GM18867 (cell line): ENCODE data around the gene MAGI1.
A peak's percentile ranks its signal among the peaks of the same experiment; 100 is the strongest.

Experiments used
- ATAC-seq: cut with Tn5 transposase; IDR thresholded peaks from one replicate; pipeline ENCODE4 v1.9.1; 2021; ENCODE audit warnings: mild to moderate bottlenecking, moderate library complexity; ENCODE audit not compliant: unreplicated experiment

The MAGI1 gene

DNA sequence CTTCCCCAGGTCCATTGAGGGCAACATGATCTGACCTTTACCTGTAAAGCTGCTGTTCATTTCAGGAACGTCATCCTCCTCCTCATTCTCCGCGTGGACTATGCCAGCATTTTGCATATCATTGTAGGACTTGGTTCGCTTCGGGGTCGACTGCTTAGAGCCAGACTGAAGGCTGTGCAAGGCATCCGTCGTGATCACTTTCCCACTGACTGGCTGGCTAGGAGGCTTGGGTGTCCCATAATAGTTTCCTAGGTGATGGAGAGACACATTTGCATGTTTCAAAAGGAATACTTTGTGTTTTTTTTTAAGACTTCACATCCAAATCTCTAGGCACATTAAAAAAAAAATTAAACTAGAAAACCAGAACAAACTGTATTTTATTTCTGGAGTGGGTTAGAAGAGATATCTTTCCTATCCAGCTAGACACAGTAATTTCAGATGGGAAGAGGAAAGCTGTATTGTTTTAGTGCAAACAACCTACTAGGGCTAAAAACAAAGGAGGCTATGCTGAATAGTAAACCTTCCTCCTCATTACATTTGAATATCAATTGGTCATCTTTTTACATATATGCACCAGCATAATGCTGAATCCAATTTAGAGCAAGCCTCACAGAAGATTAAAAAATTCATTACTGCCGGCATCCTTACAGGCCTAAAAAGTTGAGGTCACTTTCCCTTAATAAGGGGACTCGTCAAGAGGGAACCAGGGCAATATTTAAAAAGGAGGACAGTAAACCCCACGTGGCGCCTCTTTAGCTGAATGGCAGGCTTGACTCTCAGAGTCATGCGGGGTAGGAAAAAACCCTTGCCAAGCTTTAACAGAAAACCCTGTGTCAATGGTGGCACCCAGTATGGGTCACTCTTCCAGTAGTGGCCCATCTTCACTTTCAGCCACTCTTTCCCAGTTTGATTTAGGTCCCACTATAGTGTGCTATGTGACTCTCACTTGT lies 559.9 kb downstream of the MAGI1 start:
- no peak for ATAC-seq

DNA sequence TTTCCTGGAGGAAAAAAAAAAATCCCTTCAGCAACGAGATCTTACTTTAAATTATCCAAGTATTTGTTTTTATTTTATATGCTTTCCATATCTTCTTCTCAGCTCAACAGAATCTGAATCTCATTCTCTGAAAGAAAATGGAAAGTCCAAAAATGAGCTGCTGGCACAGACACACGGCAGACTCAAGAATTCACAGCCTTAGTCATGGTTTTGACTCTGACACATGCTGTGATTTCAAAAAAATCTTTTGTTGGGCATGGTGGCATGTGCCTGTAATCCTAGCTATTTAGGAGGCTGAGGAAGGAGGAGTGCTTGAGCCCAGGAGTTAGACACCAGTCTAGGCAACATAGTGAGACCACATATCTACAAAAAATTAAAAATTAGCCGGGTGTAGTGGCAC lies 565.0 kb downstream of the MAGI1 start:
- ATAC-seq, result no peak

DNA sequence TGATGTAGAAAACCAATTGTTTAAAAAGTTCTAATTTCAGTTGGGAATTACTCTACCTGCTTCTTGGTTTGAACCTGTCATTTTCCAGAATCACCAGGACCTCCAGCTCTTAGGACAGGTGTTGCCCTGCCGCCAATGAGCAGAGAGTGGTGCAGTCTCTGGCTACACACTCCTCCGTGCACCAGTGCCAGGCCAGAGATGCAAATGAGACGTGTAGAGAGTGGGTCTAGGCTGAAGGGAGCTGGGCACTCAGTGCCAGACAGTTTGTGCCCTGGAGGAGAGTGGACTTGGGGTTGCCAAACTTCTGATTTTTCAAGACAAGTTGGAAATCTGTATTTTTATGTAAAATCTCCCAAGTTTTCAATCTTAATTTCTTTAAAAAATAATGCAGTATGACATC lies 566.2 kb downstream of the MAGI1 start:
- no peak for ATAC-seq

DNA sequence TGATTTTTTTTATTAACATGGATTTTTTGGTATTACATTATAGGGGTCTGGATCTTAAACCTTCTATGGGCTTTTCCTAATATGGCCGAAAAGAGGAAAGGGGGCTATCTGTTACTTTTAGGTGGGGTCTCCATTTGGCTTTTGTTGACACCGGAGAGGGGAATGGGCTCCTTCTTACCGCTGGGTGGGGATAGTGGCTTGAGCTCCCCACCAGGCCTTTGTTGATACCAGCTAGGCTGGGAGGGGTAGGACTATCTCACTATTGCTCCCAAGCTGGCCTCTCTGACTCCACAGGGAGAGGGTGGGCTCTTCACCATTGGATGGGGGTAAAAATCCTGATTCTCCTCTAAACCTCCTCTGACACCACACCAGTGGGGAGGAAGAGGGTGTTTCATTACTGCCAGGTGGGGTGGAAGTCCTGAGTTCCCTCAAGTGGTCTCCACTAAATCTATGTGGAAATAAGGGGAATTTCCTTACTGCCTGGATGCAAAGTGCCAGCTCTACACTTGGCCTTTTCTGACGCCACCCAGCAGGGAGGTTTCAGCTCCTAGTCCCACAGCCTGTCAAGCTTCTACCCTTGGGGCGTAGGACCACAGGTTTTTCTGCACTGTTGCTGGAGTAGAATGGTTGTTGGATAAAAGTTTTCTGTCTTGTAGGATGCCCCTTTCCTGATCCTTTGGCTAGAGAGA lies 572.3 kb downstream of the MAGI1 start:
- no peak for ATAC-seq

DNA sequence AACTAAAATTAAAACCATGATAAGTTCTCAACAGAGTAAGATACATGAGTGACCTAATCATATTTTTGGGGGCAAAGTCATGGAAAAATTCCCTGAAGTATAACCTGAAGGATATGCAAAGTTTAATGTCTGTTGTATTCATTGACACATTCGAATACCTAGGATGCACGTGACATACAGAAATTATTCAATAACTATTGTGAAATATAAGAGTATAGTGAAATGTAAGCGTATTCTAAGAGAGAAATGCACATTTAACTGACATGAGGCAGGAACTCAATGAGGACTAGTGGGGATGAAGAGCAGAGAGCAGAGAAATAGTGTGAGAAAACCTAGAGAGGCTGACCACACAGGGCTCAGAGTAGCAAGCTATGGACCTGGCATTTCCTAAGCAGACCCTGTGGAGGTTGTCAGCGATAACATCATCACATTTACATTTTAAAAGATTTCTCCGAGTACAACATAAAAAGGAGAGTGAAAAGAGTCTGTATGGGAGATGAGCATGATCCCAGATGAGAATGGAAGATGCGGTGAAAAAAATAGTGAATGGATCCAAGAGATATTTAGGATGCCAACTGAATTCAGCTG lies 588.8 kb downstream of the MAGI1 start:
- no peak for ATAC-seq

DNA sequence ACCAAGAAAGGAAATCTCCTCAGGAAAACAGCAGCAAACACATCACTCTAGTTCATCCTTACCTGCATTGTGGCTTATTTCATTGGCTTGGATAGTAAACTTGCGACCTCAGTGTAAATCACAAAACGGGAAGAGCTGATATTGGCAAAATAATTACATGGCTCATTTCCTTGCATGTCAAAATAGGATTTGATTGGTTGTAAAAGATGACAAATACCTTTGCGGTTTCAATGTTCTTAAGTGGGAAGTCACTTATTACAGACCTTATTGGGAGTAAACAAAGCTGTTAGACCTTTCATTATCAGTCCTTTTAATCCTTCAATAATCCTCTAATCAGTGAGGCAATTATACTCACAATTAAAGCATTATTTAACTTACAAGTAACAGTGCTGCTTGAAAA lies 590.6 kb downstream of the MAGI1 start:
- ATAC-seq, result no peak

DNA sequence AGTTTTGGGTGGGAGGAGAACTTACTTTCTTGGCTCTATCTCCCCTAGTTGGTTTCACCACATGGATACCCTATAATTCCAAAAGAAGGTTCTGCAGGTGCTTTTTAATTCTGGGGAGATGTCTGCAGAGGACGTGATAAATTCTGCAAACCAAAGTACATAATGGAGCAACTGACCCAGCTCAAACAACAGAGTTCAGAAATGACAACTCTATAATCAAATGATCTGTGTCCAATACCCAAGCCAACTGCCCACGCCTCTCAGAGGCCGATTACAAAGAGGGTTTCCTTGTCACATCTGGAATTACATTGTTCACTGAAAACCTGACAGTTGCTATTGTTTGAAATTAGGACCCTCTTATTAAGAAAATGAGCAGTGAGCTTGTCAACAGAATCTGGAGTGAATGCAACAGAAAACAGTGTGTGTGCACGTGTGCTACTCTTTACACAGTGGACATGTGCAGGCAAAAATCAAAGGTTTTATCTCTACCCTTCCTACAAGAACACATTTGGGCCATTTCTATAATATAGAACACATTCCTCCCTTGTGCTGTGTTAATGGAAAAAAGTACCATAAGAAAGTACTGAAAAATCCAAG lies 593.0 kb downstream of the MAGI1 start:
- ATAC-seq, result no peak

DNA sequence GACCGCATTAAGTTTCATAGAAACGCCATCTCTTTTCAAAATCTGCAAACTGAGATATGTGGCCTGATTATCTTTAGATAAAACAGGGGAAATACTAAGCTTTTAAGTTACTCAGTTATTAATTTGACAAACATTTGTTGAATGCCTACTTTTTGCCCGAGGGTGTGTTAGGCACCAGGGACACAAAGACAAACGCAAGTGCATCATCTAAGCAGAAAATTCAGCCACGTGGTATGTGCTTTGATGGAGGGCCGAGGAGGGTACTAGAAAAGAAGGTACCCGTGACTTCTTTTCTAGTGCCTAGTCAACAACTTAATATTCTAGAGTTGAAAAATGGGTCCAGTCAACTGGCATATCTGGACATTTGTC lies 594.3 kb downstream of the MAGI1 start:
- no peak for ATAC-seq

DNA sequence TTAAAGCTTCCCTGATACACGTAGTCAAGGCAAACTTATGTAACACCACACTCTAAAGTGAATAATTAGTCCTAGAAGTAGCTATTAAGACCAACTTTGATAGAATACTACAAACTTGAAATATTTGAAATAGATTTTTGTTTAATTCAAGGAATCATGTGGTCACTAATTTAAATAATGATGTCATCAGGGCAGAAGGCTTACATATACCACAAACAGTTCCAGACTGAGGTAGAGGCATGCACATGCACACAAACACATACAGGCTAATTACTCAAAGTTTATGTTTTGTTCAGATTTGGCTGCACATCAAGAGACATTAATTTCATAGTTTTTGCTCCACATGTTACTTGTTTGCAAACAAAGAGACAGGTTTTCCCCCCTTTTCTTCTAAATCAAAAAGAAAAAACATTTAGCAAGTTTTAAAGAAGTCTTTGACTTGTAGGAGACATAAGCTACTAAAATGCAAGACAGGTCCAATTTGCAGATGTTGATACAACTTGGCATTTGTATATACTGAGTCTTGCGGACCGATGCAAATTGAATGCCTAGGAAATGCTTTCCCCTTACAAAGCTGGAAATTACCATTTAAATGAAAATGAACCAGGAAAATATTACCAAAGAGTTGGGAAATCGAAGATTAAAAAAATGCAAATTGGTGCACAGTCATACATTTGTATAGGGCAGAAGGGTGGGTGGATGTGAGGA lies 594.8 kb downstream of the MAGI1 start:
- ATAC-seq, result no peak

DNA sequence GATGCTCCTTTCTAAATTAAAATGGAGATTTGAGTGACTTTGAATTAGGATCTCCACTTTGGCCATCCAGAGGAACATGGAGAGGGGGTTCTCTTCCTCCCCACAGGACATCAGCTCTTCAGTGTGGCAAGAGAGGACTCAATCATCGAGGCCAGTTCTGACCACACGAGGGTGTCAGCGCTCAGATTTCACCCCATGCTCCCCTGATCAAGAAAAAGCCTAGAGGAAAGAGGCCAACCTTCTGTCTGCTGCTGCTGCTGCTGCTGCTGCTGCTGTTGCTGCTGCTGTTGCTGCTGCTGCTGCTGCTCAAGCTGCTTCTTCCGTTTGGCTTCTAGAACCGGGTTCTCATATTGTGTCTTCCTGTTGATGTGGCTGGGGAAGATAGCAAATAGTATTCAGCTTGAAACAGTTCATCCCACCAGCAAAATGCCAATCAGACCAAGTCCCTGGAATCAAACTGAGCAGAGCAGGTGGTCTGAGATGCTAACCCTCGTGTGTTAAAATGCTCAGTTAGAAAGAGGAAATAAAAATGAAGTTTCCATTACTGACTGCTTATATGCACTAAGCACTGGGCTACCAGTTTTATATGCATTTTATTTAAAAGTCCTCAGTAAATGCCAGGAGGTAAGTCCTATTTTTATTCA lies 599.0 kb downstream of the MAGI1 start:
- ATAC-seq, result peak; percentile 51

DNA sequence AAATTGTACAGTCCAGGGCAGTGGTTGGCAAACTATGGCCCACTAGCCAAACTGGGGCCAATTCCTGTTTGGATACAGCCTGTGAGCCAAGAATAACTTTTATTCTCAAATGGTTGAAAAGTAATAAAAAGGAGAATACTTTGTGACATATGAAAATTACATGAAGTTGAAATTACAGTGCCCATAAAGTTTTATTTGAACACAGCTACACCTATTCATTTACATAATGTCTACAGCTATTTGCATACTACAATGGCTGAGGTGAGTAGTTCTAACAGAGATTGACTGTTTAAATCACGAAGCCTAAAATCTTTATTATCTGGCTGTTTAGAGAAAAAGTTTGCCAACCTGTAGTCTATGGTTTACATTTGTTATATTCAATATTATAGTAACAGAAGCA lies 600.1 kb downstream of the MAGI1 start:
- ATAC-seq, result no peak

DNA sequence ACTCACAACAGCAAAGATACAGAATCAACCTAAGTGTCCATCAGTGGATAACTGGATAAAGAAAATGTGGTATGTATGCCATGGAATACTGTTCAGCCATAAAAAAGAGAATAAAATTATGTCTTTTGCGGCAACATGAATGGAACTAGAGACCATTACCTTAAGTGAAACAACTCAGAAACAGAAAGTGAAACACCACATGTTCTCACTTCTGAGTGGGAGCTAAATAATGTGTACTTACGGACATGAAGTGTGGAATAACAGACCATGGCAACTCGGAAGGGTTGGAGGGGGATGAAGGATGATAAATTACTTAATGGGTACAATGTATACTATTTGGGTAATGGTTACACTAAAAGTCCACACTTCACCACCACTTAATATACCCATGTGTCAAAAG lies 600.6 kb downstream of the MAGI1 start:
- ATAC-seq, result peak; percentile 63

DNA sequence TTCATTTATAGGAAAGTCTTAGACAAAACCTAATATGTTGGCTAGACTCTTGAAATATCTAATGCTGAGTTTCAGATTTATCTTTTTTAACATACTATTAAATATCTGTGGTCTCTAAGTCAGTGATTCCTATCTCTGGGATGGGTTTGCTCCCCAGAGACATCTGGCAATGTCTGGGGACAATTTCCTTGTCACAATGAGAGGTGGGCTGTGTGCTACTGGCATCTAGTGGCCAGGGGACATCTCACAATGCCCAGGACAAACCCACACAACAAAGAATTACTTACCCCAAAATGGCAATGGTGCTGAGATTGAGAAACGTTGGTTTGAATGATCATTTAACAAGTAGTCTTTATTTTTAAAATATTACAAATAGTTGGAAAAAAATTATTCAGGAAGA lies 602.1 kb downstream of the MAGI1 start:
- ATAC-seq, result no peak

DNA sequence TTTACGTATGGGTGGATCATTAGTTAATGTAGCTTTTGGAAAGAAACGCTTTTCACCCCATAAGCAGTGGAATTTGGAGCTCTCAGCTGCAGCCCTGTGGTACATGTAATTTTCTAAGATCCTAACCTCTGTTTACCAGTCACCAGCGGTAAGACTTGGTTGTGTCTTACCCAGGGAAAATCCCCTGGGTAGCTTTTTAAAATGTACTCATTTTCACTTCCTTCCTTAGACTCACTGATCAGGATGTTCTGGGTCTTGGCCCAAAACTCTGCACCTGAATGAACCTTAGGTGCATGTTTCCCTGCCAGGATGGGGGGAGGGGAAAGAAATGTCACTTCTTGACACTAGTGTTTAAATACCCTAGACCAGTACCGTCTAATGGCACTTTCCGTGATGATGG lies 605.2 kb downstream of the MAGI1 start:
- no peak for ATAC-seq

DNA sequence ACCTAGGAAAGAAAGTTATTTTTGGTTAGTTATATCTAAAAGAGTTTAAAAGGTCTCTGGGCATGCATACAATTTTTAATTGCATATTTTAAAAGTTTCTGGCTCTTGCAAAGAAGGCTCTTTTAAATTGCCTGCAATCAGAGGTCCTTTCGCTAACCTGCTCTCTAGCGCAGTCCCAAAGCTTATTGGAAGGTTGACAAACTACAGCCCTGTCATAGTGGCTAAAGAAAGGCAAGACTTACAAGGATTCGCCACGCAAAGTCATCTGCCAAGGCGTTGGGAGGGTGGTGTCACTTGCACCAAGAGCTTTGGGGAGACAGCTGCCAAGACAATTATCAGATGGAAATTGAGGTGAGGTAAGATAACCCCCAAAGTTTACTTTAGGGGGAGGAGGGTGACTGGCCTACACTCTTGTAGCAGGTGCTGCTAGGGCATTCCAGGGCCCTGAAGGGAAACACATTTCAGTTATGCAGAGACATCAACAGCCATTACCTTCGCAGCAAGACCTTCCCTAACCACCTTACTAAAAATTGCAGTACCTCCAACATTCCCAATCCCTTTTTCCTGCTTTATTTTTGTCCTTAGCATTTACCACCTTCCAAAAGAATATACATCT lies 606.2 kb downstream of the MAGI1 start:
- ATAC-seq, result no peak

DNA sequence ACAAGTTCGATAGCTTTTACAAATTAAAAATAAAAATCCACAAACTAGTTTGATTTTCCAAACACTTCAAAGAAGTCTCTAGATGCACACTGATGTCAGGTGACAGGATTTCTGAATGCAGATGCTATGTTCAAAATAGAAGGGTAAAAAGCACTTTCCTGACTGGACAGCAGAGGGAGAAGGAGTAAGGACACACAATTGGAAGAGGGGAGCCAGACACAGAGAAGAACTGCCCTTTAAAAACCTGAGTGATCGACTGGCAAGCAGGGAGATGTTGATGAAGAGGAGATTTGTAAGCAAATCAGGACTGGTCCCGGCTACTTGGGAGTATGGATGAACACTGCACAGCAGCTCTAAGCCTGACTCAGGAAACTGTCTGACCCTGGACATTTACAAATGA lies 612.8 kb downstream of the MAGI1 start:
- ATAC-seq, result no peak

DNA sequence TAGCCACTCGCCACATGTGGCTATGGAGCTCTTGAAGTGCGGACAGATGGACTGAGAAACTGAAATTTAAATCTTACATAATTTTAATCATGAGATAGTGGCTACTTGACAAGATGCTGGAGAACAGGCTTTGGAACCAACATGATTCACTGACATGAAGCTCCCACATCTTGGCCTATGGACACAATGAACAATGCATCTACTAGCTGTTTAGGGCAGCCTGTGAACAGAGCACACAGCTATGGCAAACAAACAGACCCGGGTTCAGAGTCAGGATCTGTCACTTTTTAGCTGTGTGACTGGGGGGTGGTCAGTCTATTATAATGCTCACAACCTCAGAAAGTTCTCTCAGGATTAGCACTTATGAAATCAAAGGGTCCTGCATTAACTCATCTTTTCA lies 616.6 kb downstream of the MAGI1 start:
- ATAC-seq, result no peak

DNA sequence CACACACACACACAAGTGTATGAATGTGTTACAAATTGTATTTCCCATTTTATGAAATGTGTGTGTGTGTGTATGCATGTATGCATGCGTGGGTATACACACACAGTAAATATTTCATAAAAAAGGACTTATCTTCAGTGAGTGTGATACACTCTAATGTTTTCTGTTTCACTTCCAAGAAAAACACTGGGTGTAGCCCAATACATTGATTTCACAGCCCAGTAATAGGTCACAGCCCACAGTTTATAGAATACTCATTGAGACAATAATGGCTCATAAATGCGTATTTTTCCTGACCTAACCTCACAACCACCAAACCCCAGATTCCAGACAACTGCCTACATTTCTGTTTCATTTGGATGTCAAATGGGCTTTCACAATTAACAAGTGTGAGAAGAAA lies 619.5 kb downstream of the MAGI1 start:
- no peak for ATAC-seq

DNA sequence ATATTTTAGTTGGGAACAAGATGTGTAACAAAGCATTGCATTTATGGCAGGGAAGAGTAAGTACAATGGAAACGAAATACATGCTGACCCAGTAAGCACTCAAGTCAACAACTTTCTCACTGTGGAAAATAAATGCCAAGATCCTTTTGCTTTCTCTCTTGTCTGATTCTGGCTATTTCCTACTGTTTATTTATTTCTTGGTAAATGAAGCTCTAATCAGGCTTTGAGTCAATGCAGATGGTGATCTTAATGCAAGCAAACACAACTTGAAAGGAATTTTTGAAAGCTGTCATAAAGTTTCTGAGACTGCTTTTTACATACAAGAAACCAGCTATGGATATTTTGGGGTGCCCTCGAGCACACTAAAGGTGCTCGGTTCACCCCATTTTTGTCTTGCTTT lies 624.8 kb downstream of the MAGI1 start:
- ATAC-seq, result no peak

DNA sequence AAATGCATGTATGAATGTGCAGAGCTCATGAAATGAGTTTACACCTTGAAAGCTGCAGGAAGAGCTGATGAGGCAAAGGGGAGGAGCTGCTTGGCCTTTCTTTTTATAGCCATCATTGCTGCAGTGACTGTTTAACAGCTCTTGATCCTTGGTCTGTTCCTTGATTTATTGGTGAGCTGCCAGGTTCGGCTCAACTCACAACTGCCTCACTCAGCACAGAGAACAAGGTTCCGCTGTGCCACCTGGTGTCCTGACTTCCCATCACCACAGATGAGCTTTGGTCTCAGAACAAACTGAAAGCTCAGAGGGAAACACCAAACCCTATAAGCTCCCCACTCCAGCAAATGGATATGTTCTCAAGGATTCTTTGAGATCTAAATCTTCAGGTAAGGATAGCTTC lies 626.1 kb downstream of the MAGI1 start:
- no peak for ATAC-seq
